Esophagus muscularis mucosa (tissue), 3 donors: ENCODE data around the gene KMT2D.

Source experiments
- CTCF ChIP-seq, 3 experiments: fragments of 200-600 bp in 2 of 3; fragments of 450-650 bp in 1 of 3; sonication (generic) in 2 of 3; IDR thresholded peaks; one replicate each; pipeline ENCODE4 v1.5.1; 2017 to 2019; ENCODE audit warnings: antibody characterized with exemption in 3 of 3, mild to moderate bottlenecking in 2 of 3, moderate library complexity in 1 of 3
- POLR2A ChIP-seq: fragments of 450-650 bp; IDR thresholded peaks from one replicate; pipeline ENCODE4 v1.6.1; 2017; ENCODE audit warnings: antibody characterized with exemption, moderate library complexity, mild to moderate bottlenecking, low read depth

- TF ChIP-seq CTCF (IDR thresholded peaks at IDR 0.05) (no peak), POLR2A (no peak)
These were observed 46.0 kb downstream of the KMT2D start for GRCh38 chr12:49014547-49014946.
